Keratinocyte (primary cell): ENCODE results near the gene NBEAL2.

Source experiments
- CTCF ChIP-seq, 3 experiments: IDR thresholded peaks in 1 of 3; conservative IDR thresholded peaks in 1 of 3; optimal IDR thresholded peaks in 1 of 3; 2 replicates in 2 of 3; 3 replicates in 1 of 3; pipeline versions ENCODE3 to v1.5.1; 2011; ENCODE audit warnings: low read length in 3 of 3, mild to moderate bottlenecking in 3 of 3, moderate library complexity in 2 of 3, control low read depth in 1 of 3, inconsistent platforms in 1 of 3; ENCODE audit not compliant: insufficient read depth in 2 of 3; ENCODE audit errors: extremely low read depth in 1 of 3
- EZH2 ChIP-seq: IDR thresholded peaks from one replicate; pipeline ENCODE4 v1.6.1; 2012; ENCODE audit warnings: inconsistent platforms, mild to moderate bottlenecking, low read length, moderate library complexity

GRCh38 chr3:46996689-46997452, 17.4 kb downstream of the NBEAL2 start:
- TF ChIP-seq CTCF (optimal IDR thresholded peaks at IDR 0.05 in 1 of 3, IDR thresholded peaks at IDR 0.05 in 1 of 3, conservative IDR thresholded peaks at IDR 0.05 in 1 of 3; ENCODE audit: extremely low read depth in 1 of 3, insufficient read depth in 2 of 3, low read length in 3 of 3) (no peak), EZH2 (no peak)
